ENCODE data around the gene RSF1.

DNA sequence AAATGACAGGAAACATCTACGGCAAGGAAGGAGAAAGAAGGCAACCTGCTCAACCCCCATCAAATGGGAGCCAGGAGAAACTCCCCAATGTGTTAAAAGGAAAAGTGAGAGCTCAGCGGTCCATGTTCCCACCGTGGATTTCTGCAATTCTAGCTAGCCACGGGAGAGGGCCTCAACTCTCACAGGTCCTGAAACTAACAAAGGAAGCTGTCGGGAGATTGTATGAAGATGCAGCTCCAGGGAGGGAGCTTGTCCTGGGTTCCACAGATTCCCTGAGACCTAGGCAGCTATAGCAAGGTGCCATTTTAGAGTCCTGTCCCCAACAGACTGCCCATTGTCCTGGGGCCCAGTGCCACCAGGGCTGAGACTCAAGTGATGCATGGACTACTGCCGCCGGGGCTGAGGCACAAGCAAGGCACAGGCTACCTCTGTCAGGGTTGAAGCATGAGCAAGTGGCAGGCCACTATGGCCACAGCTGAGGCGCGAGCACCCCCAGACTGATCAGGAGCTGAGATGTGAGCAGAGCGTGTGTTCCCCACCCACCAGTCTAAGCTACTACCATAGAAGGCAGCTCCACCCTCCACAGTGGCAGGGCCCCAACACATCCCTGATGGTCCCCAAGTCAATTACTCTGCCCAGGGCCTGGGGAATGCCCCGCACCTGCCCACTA lies 31.3 kb downstream of the RSF1 start:
- TF ChIP-seq, protein P1, sequence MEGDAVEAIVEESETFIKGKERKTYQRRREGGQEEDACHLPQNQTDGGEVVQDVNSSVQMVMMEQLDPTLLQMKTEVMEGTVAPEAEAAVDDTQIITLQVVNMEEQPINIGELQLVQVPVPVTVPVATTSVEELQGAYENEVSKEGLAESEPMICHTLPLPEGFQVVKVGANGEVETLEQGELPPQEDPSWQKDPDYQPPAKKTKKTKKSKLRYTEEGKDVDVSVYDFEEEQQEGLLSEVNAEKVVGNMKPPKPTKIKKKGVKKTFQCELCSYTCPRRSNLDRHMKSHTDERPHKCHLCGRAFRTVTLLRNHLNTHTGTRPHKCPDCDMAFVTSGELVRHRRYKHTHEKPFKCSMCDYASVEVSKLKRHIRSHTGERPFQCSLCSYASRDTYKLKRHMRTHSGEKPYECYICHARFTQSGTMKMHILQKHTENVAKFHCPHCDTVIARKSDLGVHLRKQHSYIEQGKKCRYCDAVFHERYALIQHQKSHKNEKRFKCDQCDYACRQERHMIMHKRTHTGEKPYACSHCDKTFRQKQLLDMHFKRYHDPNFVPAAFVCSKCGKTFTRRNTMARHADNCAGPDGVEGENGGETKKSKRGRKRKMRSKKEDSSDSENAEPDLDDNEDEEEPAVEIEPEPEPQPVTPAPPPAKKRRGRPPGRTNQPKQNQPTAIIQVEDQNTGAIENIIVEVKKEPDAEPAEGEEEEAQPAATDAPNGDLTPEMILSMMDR (IDR thresholded peaks at IDR 0.05), result no peak
- no peak for TF ChIP-seq TCF7L2 (IDR thresholded peaks at IDR 0.05; ENCODE audit: low read depth, low read length)

Data from Panc1 (cell line).